C4-2B (cell line): ENCODE results near the gene SLIT3.

Experiments used
- CTCF ChIP-seq: fragments of 450-650 bp; conservative IDR thresholded peaks from 2 replicates; pipeline ENCODE4 v1.5.1; 2017; ENCODE audit warnings: mild to moderate bottlenecking
- ZFX ChIP-seq: fragments of 450-650 bp; IDR thresholded peaks from 2 replicates; pipeline ENCODE4 v1.6.1; 2017

- no peak for TF ChIP-seq CTCF
- no peak for TF ChIP-seq ZFX
These were observed 428.7 kb downstream of the SLIT3 start for GRCh38 chr5:168872246-168872645.
